Measurements from ENCODE around the gene MID2. TPM values are rescaled to one million over a fixed set of nuclear protein-coding genes. Genes with fewer than 3 reads are reported as not detected.

MID2 gene
- total RNA-seq, 1 experiment from 2014 or later = 1.6 TPM

DNA sequence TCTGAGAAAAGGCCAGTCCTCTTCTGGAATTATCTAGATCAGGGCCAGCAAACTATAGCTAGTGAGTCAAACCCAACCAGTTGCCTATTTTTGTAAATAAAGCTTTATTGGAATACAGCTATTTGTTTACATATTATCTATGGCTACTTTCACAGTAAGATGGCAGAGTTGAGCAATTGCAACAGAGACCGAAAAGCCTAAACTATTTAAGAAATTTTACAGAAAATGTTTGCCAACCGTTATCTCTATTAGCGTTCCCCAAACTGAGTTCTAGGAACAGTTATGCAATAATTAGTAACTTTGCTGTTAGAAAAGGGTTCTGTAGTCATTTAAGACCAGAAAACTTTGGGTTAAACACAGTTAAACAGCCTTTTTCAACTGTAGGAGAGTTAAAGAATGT, 146.0 kb downstream of the MID2 start:
- H3K79me1 ChIP-seq (ENCODE audit: insufficient read depth, low read depth, low read length, poor library complexity, severe bottlenecking) = no peaks in the 10 kb centered on the region
- no peak overlapping the region for H2BK15ac ChIP-seq (ENCODE audit: low read depth, low read length)
- no peak overlapping the region for H3K9ac ChIP-seq (ENCODE audit: extremely low read depth, insufficient read length, low read length)
- H2BK12ac ChIP-seq (ENCODE audit: insufficient read length, low read depth, low read length) = no peak overlapping the region
- no peak overlapping the region for H2BK120ac ChIP-seq (ENCODE audit: low read depth, low read length, poor library complexity, severe bottlenecking)
- H2BK20ac ChIP-seq (ENCODE audit: low read depth, low read length, poor library complexity, severe bottlenecking) = no peak overlapping the region
- Mint-ChIP-seq H3K27me3 (ENCODE audit: low read depth) (no peaks in the 10 kb centered on the region), H3K9me3 (peaks cover 7 to 27% of the 10 kb centered on the region in 2 experiments; a peak in 4 of 5 replicates), H3K36me3 (ENCODE audit: insufficient read depth in 1 of 3, low read depth in 3 of 3) (peaks cover 4 to 25% (median 4%) of the 10 kb centered on the region in 3 experiments; a peak in 4 of 7 replicates), H3K4me1 (peaks cover 21 to 23% of the 10 kb centered on the region in 2 experiments), H3K4me3 (no peak overlapping the region; a peak in 1 of 5 replicates), H3K27ac (no peak overlapping the region; a peak in 1 of 7 replicates)
- DNase-seq = no peak
- TF ChIP-seq, protein P1, sequence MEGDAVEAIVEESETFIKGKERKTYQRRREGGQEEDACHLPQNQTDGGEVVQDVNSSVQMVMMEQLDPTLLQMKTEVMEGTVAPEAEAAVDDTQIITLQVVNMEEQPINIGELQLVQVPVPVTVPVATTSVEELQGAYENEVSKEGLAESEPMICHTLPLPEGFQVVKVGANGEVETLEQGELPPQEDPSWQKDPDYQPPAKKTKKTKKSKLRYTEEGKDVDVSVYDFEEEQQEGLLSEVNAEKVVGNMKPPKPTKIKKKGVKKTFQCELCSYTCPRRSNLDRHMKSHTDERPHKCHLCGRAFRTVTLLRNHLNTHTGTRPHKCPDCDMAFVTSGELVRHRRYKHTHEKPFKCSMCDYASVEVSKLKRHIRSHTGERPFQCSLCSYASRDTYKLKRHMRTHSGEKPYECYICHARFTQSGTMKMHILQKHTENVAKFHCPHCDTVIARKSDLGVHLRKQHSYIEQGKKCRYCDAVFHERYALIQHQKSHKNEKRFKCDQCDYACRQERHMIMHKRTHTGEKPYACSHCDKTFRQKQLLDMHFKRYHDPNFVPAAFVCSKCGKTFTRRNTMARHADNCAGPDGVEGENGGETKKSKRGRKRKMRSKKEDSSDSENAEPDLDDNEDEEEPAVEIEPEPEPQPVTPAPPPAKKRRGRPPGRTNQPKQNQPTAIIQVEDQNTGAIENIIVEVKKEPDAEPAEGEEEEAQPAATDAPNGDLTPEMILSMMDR (conservative IDR thresholded peaks at IDR 0.05) = no peak
- H4K5ac ChIP-seq (ENCODE audit: insufficient read length, low read depth, low read length) = no peak overlapping the region
- no peaks in the 10 kb centered on the region for H3K27me3 ChIP-seq (ENCODE audit: insufficient read depth, low read length)
- H3K56ac ChIP-seq (ENCODE audit: insufficient read length, low read depth, low read length) = no peak overlapping the region
- no peak overlapping the region for H3K4me2 ChIP-seq (ENCODE audit: insufficient read depth, insufficient read length, low read length)
- no peaks in the 10 kb centered on the region for H3K23me2 ChIP-seq (ENCODE audit: insufficient read length, low read depth, low read length, poor library complexity, severe bottlenecking)
- no peaks in the 10 kb centered on the region for H3K9me3 ChIP-seq (ENCODE audit: control insufficient read depth, low read depth, low read length)
- no peak overlapping the region for H2BK5ac ChIP-seq (ENCODE audit: insufficient read length, low read length)
- no peak overlapping the region for H3K4ac ChIP-seq (ENCODE audit: low read depth, low read length)
- H3K4me1 ChIP-seq (ENCODE audit: insufficient read depth, low read length) = no peaks in the 10 kb centered on the region
- no peak overlapping the region for H3K14ac ChIP-seq (ENCODE audit: insufficient read depth, low read length)
- no peak overlapping the region for H4K8ac ChIP-seq (replicated peaks; ENCODE audit: insufficient read length, low read depth, low read length)
- no peak overlapping the region for H2AFZ ChIP-seq (ENCODE audit: low read length)
- no CpG with 5 or more reads among the region's 3 CpGs for WGBS (ENCODE audit: extremely low coverage, insufficient read length, low lambda C conversion rate)
- H3K23ac ChIP-seq (ENCODE audit: insufficient read length, low read depth, low read length) = no peak overlapping the region
- H3T11ph ChIP-seq (ENCODE audit: low read length) = no peak overlapping the region
- no peak overlapping the region for H4K91ac ChIP-seq (ENCODE audit: insufficient read length, low read depth, low read length)
- no peaks in the 10 kb centered on the region for H3K79me2 ChIP-seq (ENCODE audit: insufficient read depth, low read length)
- H3K27ac ChIP-seq (ENCODE audit: insufficient read length, low read depth, low read length) = no peak overlapping the region
- H2AK5ac ChIP-seq (ENCODE audit: insufficient read length, low read length) = no peak overlapping the region
- H4K20me1 ChIP-seq (ENCODE audit: control insufficient read depth, insufficient read depth, insufficient read length) = no peaks in the 10 kb centered on the region
- no peak overlapping the region for H3K18ac ChIP-seq (ENCODE audit: insufficient read length, low read depth, low read length)

Other genes starting within 250 kb of the MID2 start
- gene PRPS1, start 197.4 kb upstream of the MID2 start, total RNA-seq (2021) = 90.5 and 91.3 TPM in 2 replicates
- gene TSC22D3, start 50.1 kb upstream of the MID2 start, total RNA-seq (2021) = 10.5 and 11.5 TPM in 2 replicates
- not detected in 2 replicates for gene NCBP2L, start 48.1 kb upstream of the MID2 start, total RNA-seq (2021)
- 0.18 and 0.42 TPM in 2 replicates for gene TEX13B, start 156.5 kb downstream of the MID2 start, total RNA-seq (2021)
- 0.42 and 1.5 TPM in 2 replicates for gene VSIG1, start 219.2 kb downstream of the MID2 start, total RNA-seq (2021)

Data from H9 (cell line).